Calu3 (cell line): Measurements from ENCODE around the gene KIF20B. TPM values are rescaled to one million over a fixed set of nuclear protein-coding genes. Genes with fewer than 3 reads are reported as not detected.

Source experiments
- BruUV-seq: library from RNA; stranded (reverse); fragments of 400-500 nt; replicated peaks from 2 replicates; lab custom pipeline; 2021; lab: Mats Ljungman, UMichigan
- CTCF ChIA-PET: fragments of 300-600 bp; sonication (Branson Sonifier 250); formaldehyde crosslinking; loops from one replicate; lab custom pipeline; 2022; ENCODE audit warnings: antibody characterized with exemption; lab: Charles Lee
- DNase-seq: peaks from one replicate; pipeline ENCODE4 v3.0.0; 2022
- H3K27ac Mint-ChIP-seq: one replicate; pipeline ENCODE4 v1.8.0; 2022; ENCODE audit warnings: mixed read lengths; ENCODE audit not compliant: unreplicated experiment
- H3K27me3 Mint-ChIP-seq: one replicate; pipeline ENCODE4 v1.8.0; 2022; ENCODE audit warnings: mixed read lengths; ENCODE audit not compliant: unreplicated experiment
- H3K36me3 Mint-ChIP-seq: one replicate; pipeline ENCODE4 v1.8.0; 2022; ENCODE audit warnings: mild to moderate bottlenecking, moderate library complexity, mixed read lengths; ENCODE audit not compliant: insufficient read depth, unreplicated experiment
- H3K4me1 Mint-ChIP-seq: one replicate; pipeline ENCODE4 v1.8.0; 2022; ENCODE audit warnings: mild to moderate bottlenecking, low read depth, mixed read lengths; ENCODE audit not compliant: unreplicated experiment
- H3K4me3 Mint-ChIP-seq: one replicate; pipeline ENCODE4 v1.8.0; 2022; ENCODE audit warnings: mild to moderate bottlenecking, low read depth, moderate library complexity, mixed read lengths; ENCODE audit not compliant: unreplicated experiment
- H3K9me3 Mint-ChIP-seq: one replicate; pipeline ENCODE4 v1.8.0; 2022; ENCODE audit warnings: low read depth, mixed read lengths; ENCODE audit not compliant: unreplicated experiment
- CTCF ChIP-seq: fragments of 200-600 bp; IDR thresholded peaks from one replicate; pipeline ENCODE4 v1.8.0; 2022; ENCODE audit warnings: antibody characterized with exemption; ENCODE audit not compliant: unreplicated experiment
- intact Hi-C: fragments of 100-400 bp; cut with micrococcal nuclease; formaldehyde crosslinking; loops from one replicate; pipeline ENCODE4 v1.10.0; 2022; ENCODE audit not compliant: unreplicated experiment
- total RNA-seq: library from RNA; stranded (reverse); gene quantifications from 2 replicates; pipeline ENCODE4 v1.2.3, GENCODE V29; 2022

The KIF20B gene
- total RNA-seq, 1 experiment from 2014 or later, result 39.9 TPM

DNA sequence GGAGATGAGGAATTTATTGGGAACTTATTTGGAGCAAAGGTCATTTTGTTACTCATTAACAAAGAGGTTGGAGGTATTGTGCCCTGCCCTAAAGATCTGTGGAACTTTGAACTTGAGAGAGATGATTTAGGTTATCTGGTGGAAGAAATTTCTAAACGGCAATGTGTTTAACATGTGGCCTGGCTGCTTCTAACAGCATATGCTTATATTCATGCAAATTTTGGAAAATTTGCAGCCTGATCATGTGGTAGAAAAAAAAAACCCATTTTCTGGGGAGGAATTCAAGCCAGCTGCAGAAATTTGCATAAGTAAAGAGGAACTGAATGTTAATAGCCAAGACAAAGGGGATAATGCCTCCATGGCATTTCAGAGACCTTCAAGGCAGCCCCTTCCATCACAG lies 45.7 kb upstream of the KIF20B start:
- Mint-ChIP-seq H3K4me3 (no peak overlapping the region), H3K27me3 (no peaks in the 10 kb centered on the region), H3K36me3 (no peaks in the 10 kb centered on the region), H3K9me3 (peaks cover 4% of the 10 kb centered on the region), H3K4me1 (peaks cover 16% of the 10 kb centered on the region), H3K27ac (peak overlapping the region; percentile 39)
- DNase-seq, result no peak
- intact Hi-C loops, result no loop called here
- CTCF ChIA-PET, result no interaction called here
- BruUV-seq, result no TSS peak
- no peak for TF ChIP-seq CTCF

GRCh38 chr10:89657302-89657701 lies 44.1 kb upstream of the KIF20B start:
- Mint-ChIP-seq H3K27me3 (no peaks in the 10 kb centered on the region), H3K27ac (no peak overlapping the region), H3K9me3 (peaks cover 4% of the 10 kb centered on the region), H3K36me3 (no peaks in the 10 kb centered on the region), H3K4me3 (no peak overlapping the region), H3K4me1 (peaks cover 13% of the 10 kb centered on the region)
- no peak for TF ChIP-seq CTCF
- no peak for DNase-seq
- intact Hi-C loops, result no loop called here
- no TSS peak for BruUV-seq
- CTCF ChIA-PET, result no interaction called here

GRCh38 chr10:89659143-89660131 lies 42.0 kb upstream of the KIF20B start:
- Mint-ChIP-seq H3K9me3 (peaks cover 4% of the 10 kb centered on the region), H3K4me1 (no peaks in the 10 kb centered on the region), H3K4me3 (no peak overlapping the region), H3K27me3 (no peaks in the 10 kb centered on the region), H3K27ac (no peak overlapping the region), H3K36me3 (no peaks in the 10 kb centered on the region)
- CTCF ChIA-PET, result no interaction called here
- TF ChIP-seq CTCF, result no peak
- intact Hi-C loops, result no loop called here
- no peak for DNase-seq
- BruUV-seq, result no TSS peak

- H3K4me1 Mint-ChIP-seq, result no peaks in the 10 kb centered on the region
- TF ChIP-seq CTCF, result no peak
- no TSS peak for BruUV-seq
- H3K27ac Mint-ChIP-seq, result no peak overlapping the region
- no peaks in the 10 kb centered on the region for H3K36me3 Mint-ChIP-seq
- no peak for DNase-seq
- H3K4me3 Mint-ChIP-seq, result no peak overlapping the region
- CTCF ChIA-PET, result no interaction called here
- intact Hi-C loops, result no loop called here
- no peaks in the 10 kb centered on the region for H3K9me3 Mint-ChIP-seq
- H3K27me3 Mint-ChIP-seq, result no peaks in the 10 kb centered on the region
These were observed 38.8 kb upstream of the KIF20B start for GRCh38 chr10:89662596-89662995.
